Activated T-cell treated with anti-CD3 and anti-CD28 coated beads, Interleukin-2, amount 50 U/mL, for 72 hours (primary cell): Measurements from ENCODE around the gene SCD5. TPM values are rescaled to one million over a fixed set of nuclear protein-coding genes. Genes with fewer than 3 reads are reported as not detected.

Source experiments
- ATAC-seq, 2 donors: fragments of 150-1000 bp; cut with Tn5 transposase; replicated peaks in 1 of 2; 2 replicates each; pipeline ENCODE4 v1.10.0; 2021; ENCODE audit warnings: moderate library complexity in 2 of 2, mild to moderate bottlenecking in 1 of 2
- DNase-seq, 2 donors: peaks; one replicate each; pipeline ENCODE4 v3.0.0; 2021 to 2022; ENCODE audit warnings: mixed read lengths in 1 of 2
- H3K27ac Mint-ChIP-seq: one replicate; pipeline ENCODE4 v1.8.0; 2022; ENCODE audit warnings: mild to moderate bottlenecking, moderate library complexity, mixed read lengths
- H3K27me3 Mint-ChIP-seq: one replicate; pipeline ENCODE4 v1.8.0; 2022; ENCODE audit warnings: low read depth, mixed read lengths
- H3K36me3 Mint-ChIP-seq, 2 donors: one replicate each; pipeline ENCODE4 v1.8.0; 2022; ENCODE audit warnings: mixed read lengths in 2 of 2, mild to moderate bottlenecking in 1 of 2; ENCODE audit not compliant: insufficient read depth in 2 of 2
- H3K4me1 Mint-ChIP-seq: one replicate; pipeline ENCODE4 v1.8.0; 2022; ENCODE audit warnings: low read depth, mixed read lengths
- H3K4me3 Mint-ChIP-seq, 2 donors: one replicate each; pipeline ENCODE4 v1.8.0; 2022; ENCODE audit warnings: mild to moderate bottlenecking in 2 of 2, mixed read lengths in 2 of 2, moderate library complexity in 2 of 2
- H3K9me3 Mint-ChIP-seq, 2 donors: one replicate each; pipeline ENCODE4 v1.8.0; 2022; ENCODE audit warnings: mixed read lengths in 2 of 2
- total RNA-seq, 2 donors: library from RNA; stranded (reverse); gene quantifications; one replicate each; pipeline ENCODE4 v1.2.3, GENCODE V29; 2022

SCD5 gene
- total RNA-seq, 2 donors from 2014 or later, result 1.5 to 1.6 TPM

DNA sequence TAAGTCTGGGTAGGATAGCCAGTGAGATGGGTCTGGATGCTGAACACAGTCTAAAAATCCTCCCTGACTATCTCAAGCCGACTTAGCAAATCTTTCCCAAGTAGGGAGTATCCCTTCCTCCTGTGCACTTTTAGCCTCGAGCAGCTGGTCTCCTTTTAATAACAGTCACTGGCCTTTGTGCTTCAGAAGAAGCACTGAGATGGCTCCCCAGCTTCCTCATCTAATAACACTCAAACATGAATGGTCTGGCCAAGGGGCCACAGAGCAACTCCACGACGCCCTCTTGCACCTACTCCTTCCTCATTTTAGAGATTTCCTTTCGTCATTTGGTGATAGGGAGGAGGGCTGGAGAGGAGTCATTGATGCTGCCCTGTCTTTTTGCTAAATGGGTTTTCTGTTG lies 158.1 kb downstream of the SCD5 start:
- no peak for DNase-seq
- no peaks in the 10 kb centered on the region for H3K9me3 Mint-ChIP-seq
- H3K36me3 Mint-ChIP-seq, result no peaks in the 10 kb centered on the region
- H3K27ac Mint-ChIP-seq, result no peak overlapping the region
- H3K27me3 Mint-ChIP-seq, result no peaks in the 10 kb centered on the region
- ATAC-seq, result no peak
- no peak overlapping the region for H3K4me3 Mint-ChIP-seq
- no peaks in the 10 kb centered on the region for H3K4me1 Mint-ChIP-seq

- no peaks in the 10 kb centered on the region for H3K36me3 Mint-ChIP-seq
- no peak overlapping the region for H3K4me3 Mint-ChIP-seq
- H3K27me3 Mint-ChIP-seq, result no peaks in the 10 kb centered on the region
- H3K9me3 Mint-ChIP-seq, result no peaks in the 10 kb centered on the region
- ATAC-seq, result no peak
- no peak for DNase-seq
- no peaks in the 10 kb centered on the region for H3K4me1 Mint-ChIP-seq
- H3K27ac Mint-ChIP-seq, result no peak overlapping the region
Measured at GRCh38 chr4:82639971-82640370, 158.6 kb downstream of the SCD5 start.

GRCh38 chr4:82638479-82638878 lies 160.1 kb downstream of the SCD5 start:
- Mint-ChIP-seq H3K36me3 (peaks cover 0 to 1% of the 10 kb centered on the region in 2 donors), H3K4me1 (no peaks in the 10 kb centered on the region), H3K27ac (no peak overlapping the region), H3K9me3 (no peaks in the 10 kb centered on the region), H3K27me3 (no peaks in the 10 kb centered on the region), H3K4me3 (no peak overlapping the region)
- no peak for ATAC-seq
- DNase-seq, result no peak

DNA sequence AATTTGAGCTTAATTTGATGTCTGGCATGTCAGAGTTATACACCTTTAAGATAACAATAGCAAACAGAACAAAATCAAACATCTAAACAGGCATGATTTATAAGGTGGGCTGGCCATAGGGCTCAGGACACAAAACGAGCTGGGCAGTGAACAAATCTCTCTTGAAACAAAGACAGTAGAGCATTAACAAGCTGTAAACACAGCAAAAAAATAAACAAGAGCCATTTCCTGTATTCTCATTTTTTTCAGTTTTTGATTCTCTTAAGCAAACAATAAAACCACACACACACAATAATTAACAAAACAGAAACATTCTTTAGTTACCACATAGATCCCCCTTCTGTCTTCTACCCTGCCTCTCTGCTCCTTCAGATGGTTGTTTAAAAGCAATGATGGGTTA lies 168.5 kb downstream of the SCD5 start:
- Mint-ChIP-seq H3K4me1 (no peaks in the 10 kb centered on the region), H3K4me3 (no peak overlapping the region), H3K27ac (no peak overlapping the region), H3K36me3 (peaks cover 0 to 1% of the 10 kb centered on the region in 2 donors), H3K27me3 (no peaks in the 10 kb centered on the region), H3K9me3 (no peaks in the 10 kb centered on the region)
- DNase-seq (no peak), ATAC-seq (no peak)

- DNase-seq (no peak), ATAC-seq (no peak)
- H3K4me1 Mint-ChIP-seq, result no peaks in the 10 kb centered on the region
- no peak overlapping the region for H3K27ac Mint-ChIP-seq
- H3K27me3 Mint-ChIP-seq, result no peaks in the 10 kb centered on the region
- H3K9me3 Mint-ChIP-seq, result no peaks in the 10 kb centered on the region
- no peak overlapping the region for H3K4me3 Mint-ChIP-seq
- peaks cover 0 to 1% of the 10 kb centered on the region in 2 donors for H3K36me3 Mint-ChIP-seq
Measured at GRCh38 chr4:82629238-82630000, 169.2 kb downstream of the SCD5 start.

DNA sequence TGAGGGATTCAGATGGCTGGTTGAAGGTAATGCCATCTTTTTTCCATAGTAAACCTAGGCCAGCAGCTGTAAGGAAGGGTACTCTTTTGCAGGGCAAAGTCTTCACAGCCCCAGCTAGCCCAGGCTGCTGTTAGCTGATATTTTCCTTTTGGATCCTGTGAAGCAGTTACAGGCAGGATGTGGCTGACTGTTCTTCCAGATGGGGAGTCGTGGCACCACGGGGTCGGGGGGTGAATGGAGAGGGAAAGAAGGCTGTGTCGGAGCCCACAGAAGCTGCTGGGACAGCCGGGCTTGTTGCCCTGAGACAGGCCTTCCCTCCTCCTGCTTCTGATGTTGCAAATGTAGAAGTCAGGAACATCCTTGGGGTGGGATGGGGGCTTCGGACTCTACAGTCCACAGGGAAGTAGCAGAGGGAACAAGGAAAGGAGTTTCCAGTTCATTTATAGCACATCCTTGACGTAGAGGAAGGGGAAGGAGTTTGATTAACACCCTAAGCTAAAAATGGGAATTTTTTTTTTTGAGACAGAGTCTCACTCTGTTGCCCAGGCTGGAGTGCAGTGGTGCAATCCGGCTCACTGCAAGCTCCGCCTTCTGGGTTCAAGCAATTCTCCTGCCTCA lies 172.2 kb downstream of the SCD5 start:
- ATAC-seq, result no peak

DNA sequence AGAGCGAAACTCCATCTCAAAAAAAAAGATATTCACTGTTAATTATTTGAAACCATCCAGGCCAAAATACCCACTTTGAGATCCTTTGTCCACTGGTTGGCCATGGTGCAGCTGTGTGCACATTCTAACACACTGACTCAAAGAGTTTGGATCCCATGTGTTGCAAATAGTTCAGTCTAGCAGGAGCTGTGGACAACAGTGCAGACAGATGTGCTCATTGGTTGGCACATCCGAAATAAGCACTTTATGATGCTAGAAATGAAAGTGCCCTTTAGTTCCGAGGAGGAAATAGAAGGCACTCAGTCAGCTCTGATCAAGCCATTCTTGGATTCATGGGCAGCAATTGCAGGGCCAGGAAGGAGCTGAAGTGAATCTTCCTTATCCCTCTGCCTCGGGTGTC lies 173.8 kb downstream of the SCD5 start:
- Mint-ChIP-seq H3K27ac (no peak overlapping the region), H3K4me3 (no peak overlapping the region), H3K9me3 (no peaks in the 10 kb centered on the region), H3K4me1 (no peaks in the 10 kb centered on the region), H3K27me3 (no peaks in the 10 kb centered on the region), H3K36me3 (no peaks in the 10 kb centered on the region)
- ATAC-seq, result no peak
- DNase-seq, result no peak

More for the DNA sequence above, 172.2 kb downstream of the SCD5 start:
- Mint-ChIP-seq H3K9me3 (no peaks in the 10 kb centered on the region), H3K27me3 (no peaks in the 10 kb centered on the region), H3K4me1 (no peaks in the 10 kb centered on the region), H3K36me3 (no peaks in the 10 kb centered on the region), H3K4me3 (no peak overlapping the region), H3K27ac (no peak overlapping the region)
- no peak for DNase-seq

DNA sequence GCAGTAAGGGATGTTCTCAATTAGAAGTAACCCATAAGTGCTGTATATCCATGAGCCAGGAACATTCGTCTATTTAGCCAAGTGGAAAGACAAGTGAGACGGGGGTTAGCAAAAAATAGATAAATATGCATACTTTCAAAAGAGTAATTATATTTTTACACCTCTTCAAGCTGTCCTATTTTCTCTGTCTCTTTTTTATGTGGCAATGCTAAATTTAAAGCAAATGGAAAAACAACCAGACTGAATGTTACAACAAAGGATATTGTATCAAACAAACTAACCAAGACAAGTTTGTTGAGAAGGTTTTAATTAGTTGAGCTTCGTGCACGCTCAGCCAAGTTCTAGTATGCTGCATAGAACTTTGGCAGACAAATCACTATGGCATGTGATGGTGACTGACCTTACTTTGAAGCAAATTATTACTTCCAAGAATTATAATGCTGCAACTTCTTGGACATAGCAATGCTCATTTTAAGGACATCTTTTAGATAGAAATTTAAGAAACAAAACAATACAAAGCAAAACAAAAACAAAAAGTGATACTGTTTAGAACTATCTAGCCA lies 175.4 kb downstream of the SCD5 start:
- H3K36me3 Mint-ChIP-seq, result no peaks in the 10 kb centered on the region
- H3K4me1 Mint-ChIP-seq, result no peaks in the 10 kb centered on the region
- ATAC-seq (no peak), DNase-seq (no peak)
- H3K9me3 Mint-ChIP-seq, result no peaks in the 10 kb centered on the region
- no peak overlapping the region for H3K4me3 Mint-ChIP-seq
- no peak overlapping the region for H3K27ac Mint-ChIP-seq
- H3K27me3 Mint-ChIP-seq, result no peaks in the 10 kb centered on the region

GRCh38 chr4:82621251-82621650 lies 177.3 kb downstream of the SCD5 start:
- Mint-ChIP-seq H3K27me3 (no peaks in the 10 kb centered on the region), H3K4me1 (no peaks in the 10 kb centered on the region), H3K9me3 (no peaks in the 10 kb centered on the region), H3K27ac (no peak overlapping the region), H3K36me3 (no peaks in the 10 kb centered on the region), H3K4me3 (no peak overlapping the region)
- DNase-seq (no peak), ATAC-seq (no peak)

DNA sequence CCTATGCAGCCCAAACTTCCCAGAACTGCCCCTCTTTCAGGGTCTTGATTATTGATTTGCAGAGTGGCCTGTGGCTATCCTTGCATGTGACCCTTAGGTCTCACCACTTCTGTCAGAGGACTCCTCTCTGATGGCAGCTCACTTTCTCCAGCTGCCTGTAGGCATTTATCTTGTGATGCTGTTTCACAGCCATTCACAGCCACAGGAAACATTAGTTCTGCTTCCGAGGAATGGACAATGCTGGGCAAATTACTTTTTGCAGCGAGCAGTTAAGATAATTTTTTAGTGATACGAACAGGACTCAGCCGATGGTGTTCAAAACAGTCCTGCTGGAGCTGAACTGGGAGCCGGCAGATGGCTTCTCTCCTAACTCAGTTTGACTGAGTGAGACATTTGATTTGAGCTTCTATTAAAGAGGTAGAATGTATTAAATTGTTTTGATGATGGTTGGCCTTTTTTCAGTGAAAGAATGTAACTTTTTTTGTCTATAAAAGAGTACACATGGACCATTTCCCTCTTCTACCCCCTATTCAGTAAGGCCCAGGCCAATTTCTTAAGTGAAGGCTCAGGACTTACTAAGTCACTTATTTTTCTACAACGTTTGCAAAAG lies 178.4 kb downstream of the SCD5 start:
- no peak for DNase-seq
- no peaks in the 10 kb centered on the region for H3K9me3 Mint-ChIP-seq
- H3K36me3 Mint-ChIP-seq, result no peaks in the 10 kb centered on the region
- no peak overlapping the region for H3K27ac Mint-ChIP-seq
- no peak for ATAC-seq
- H3K4me1 Mint-ChIP-seq, result no peaks in the 10 kb centered on the region
- no peak overlapping the region for H3K4me3 Mint-ChIP-seq
- H3K27me3 Mint-ChIP-seq, result no peaks in the 10 kb centered on the region

GRCh38 chr4:82618103-82618720 lies 180.4 kb downstream of the SCD5 start:
- ATAC-seq (no peak), DNase-seq (no peak)
- Mint-ChIP-seq H3K4me3 (no peak overlapping the region), H3K27ac (no peak overlapping the region), H3K4me1 (no peaks in the 10 kb centered on the region), H3K36me3 (no peaks in the 10 kb centered on the region), H3K9me3 (no peaks in the 10 kb centered on the region), H3K27me3 (no peaks in the 10 kb centered on the region)

DNA sequence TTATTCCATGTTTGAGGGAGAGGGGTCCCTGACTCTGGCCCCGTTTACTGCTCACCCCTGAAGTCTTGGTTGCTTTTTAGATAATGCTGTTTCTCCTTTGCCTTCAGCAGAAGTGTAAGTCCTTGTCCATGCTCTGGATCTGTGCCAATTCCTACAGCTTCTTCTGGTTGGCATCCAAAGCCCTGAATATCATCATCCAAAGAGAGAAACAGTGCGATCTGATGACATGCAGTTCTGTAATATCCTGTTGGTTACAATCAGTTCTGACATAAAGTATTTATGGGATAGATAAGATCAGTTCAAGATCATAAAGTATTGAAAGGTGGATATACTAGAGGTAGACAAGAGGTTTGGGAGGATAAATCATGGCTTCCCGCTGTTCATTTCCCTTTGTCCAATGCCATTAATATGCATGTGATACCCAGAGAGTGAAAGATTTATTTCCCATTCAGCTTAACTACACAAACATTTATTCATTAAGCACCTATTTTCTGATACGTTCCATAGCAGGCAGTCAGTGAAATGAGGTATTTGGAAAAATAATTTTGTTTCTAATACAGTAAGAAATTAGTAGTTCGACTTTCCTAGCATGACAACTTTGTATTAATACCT lies 183.7 kb downstream of the SCD5 start:
- no peaks in the 10 kb centered on the region for H3K27me3 Mint-ChIP-seq
- no peaks in the 10 kb centered on the region for H3K4me1 Mint-ChIP-seq
- no peak overlapping the region for H3K4me3 Mint-ChIP-seq
- ATAC-seq (no peak), DNase-seq (no peak)
- H3K27ac Mint-ChIP-seq, result no peak overlapping the region
- H3K36me3 Mint-ChIP-seq, result no peaks in the 10 kb centered on the region
- no peaks in the 10 kb centered on the region for H3K9me3 Mint-ChIP-seq

DNA sequence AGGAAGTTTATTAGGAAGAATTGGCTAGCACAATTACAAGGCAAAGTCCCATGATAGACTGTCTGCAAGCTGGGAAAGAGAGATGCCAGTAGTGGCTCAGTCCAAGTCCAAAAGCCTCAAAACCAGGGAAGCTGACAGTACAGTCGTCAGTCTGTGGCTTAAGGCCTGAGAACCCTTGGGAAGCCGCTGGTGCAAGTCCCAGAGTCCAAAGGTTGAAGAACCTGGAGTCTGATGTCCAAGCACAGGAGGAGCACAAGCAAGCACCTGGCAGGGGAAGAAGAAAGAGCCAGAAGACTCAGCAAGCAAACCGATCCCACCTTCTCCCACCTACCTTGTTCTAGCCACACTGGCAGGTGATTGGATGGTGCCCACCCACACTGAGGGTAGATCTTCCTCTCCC lies 185.5 kb downstream of the SCD5 start:
- no peaks in the 10 kb centered on the region for H3K27me3 Mint-ChIP-seq
- no peak overlapping the region for H3K4me3 Mint-ChIP-seq
- H3K4me1 Mint-ChIP-seq, result no peaks in the 10 kb centered on the region
- no peak for ATAC-seq
- H3K9me3 Mint-ChIP-seq, result no peaks in the 10 kb centered on the region
- H3K36me3 Mint-ChIP-seq, result no peaks in the 10 kb centered on the region
- DNase-seq, result no peak
- H3K27ac Mint-ChIP-seq, result no peak overlapping the region
